ENCODE measurements around the gene TMEM255A. TPM values are rescaled to one million over a fixed set of nuclear protein-coding genes. Genes with fewer than 3 reads are reported as not detected.

TMEM255A gene
- total and polyA plus RNA-seq, 8 donors: 0.25 to 2.0 (median 0.65) TPM; not detected in 2

GRCh38 chrX:120274958-120275357 is 36.3 kb downstream of the TMEM255A start:
- no peaks in the 10 kb centered on the region for H3K9me3 ChIP-seq
- H3K27me3 ChIP-seq: peaks cover 0 to 5% (median 0%) of the 10 kb centered on the region in 3 donors
- TF ChIP-seq CTCF (IDR thresholded peaks at IDR 0.05) (no peak), POLR2A (IDR thresholded peaks at IDR 0.05) (no peak), POLR2AphosphoS5 (IDR thresholded peaks at IDR 0.05) (no peak), EP300 (IDR thresholded peaks at IDR 0.05) (no peak)
- no peak for DNase-seq
- no peaks in the 10 kb centered on the region for H3K36me3 ChIP-seq
- H3K4me1 ChIP-seq: no peaks in the 10 kb centered on the region
- no peak overlapping the region for H3K4me3 ChIP-seq
- WGBS, 5 donors: 60 to 74% (median 65%) methylated on average over 2 of the region's 2 CpGs
- no peak overlapping the region for H3K27ac ChIP-seq
- intact Hi-C loops (cut with DNase I; ENCODE audit: low total_unique reads): no loop called here

GRCh38 chrX:120274145-120274544 is 37.1 kb downstream of the TMEM255A start:
- no peaks in the 10 kb centered on the region for H3K4me1 ChIP-seq
- intact Hi-C loops (cut with DNase I; ENCODE audit: low total_unique reads): no loop called here
- no peak overlapping the region for H3K4me3 ChIP-seq
- H3K36me3 ChIP-seq: no peaks in the 10 kb centered on the region
- no peak overlapping the region for H3K27ac ChIP-seq
- 40 to 68% (median 63%) methylated on average over 2 of the region's 2 CpGs for WGBS, 5 donors
- peaks cover 0 to 5% (median 0%) of the 10 kb centered on the region in 3 donors for H3K27me3 ChIP-seq
- TF ChIP-seq POLR2A (IDR thresholded peaks at IDR 0.05): no peak
- no peak for TF ChIP-seq CTCF (IDR thresholded peaks at IDR 0.05)
- no peak for TF ChIP-seq EP300 (IDR thresholded peaks at IDR 0.05)
- no peak for TF ChIP-seq POLR2AphosphoS5 (IDR thresholded peaks at IDR 0.05)
- no peak for DNase-seq
- no peaks in the 10 kb centered on the region for H3K9me3 ChIP-seq

- no peak overlapping the region for H3K4me3 ChIP-seq
- no peaks in the 10 kb centered on the region for H3K36me3 ChIP-seq
- no peaks in the 10 kb centered on the region for H3K9me3 ChIP-seq
- no peaks in the 10 kb centered on the region for H3K4me1 ChIP-seq
- intact Hi-C loops (cut with DNase I; ENCODE audit: low total_unique reads): no loop called here
- H3K27me3 ChIP-seq: peaks cover 0 to 5% (median 0%) of the 10 kb centered on the region in 3 donors
- 54 to 72% (median 58%) methylated on average over 2 of the region's 2 CpGs for WGBS, 5 donors
- no peak overlapping the region for H3K27ac ChIP-seq
- peak in 1 of 2 donors; percentile 27 for DNase-seq
- TF ChIP-seq EP300 (IDR thresholded peaks at IDR 0.05) (no peak), POLR2A (IDR thresholded peaks at IDR 0.05) (no peak), POLR2AphosphoS5 (IDR thresholded peaks at IDR 0.05) (no peak)
Observed at GRCh38 chrX:120271218-120271617, 40.0 kb downstream of the TMEM255A start.

GRCh38 chrX:120270567-120270966 is 40.7 kb downstream of the TMEM255A start:
- no peak for DNase-seq
- TF ChIP-seq CTCF (IDR thresholded peaks at IDR 0.05): no peak
- TF ChIP-seq POLR2AphosphoS5 (IDR thresholded peaks at IDR 0.05): no peak
- no peak for TF ChIP-seq EP300 (IDR thresholded peaks at IDR 0.05)
- TF ChIP-seq POLR2A (IDR thresholded peaks at IDR 0.05): no peak
- H3K4me3 ChIP-seq: no peak overlapping the region
- intact Hi-C loops (cut with DNase I; ENCODE audit: low total_unique reads): no loop called here
- H3K4me1 ChIP-seq: no peaks in the 10 kb centered on the region
- no peaks in the 10 kb centered on the region for H3K9me3 ChIP-seq
- H3K27ac ChIP-seq: no peak overlapping the region
- H3K36me3 ChIP-seq: no peaks in the 10 kb centered on the region
- 62 to 91% (median 65%) methylated on average over 4 of the region's 4 CpGs for WGBS, 5 donors
- H3K27me3 ChIP-seq: peaks cover 0 to 5% (median 0%) of the 10 kb centered on the region in 3 donors

- H3K36me3 ChIP-seq: no peaks in the 10 kb centered on the region
- H3K27me3 ChIP-seq: peaks cover 0 to 2% (median 0%) of the 10 kb centered on the region in 3 donors
- no peaks in the 10 kb centered on the region for H3K4me1 ChIP-seq
- H3K9me3 ChIP-seq: no peaks in the 10 kb centered on the region
- TF ChIP-seq EP300 (IDR thresholded peaks at IDR 0.05): no peak
- TF ChIP-seq POLR2A (IDR thresholded peaks at IDR 0.05): no peak
- TF ChIP-seq CTCF (IDR thresholded peaks at IDR 0.05): no peak
- no peak for TF ChIP-seq POLR2AphosphoS5 (IDR thresholded peaks at IDR 0.05)
- H3K4me3 ChIP-seq: no peak overlapping the region
- 0 to 63% (median 21%) methylated on average over 1 of the region's 1 CpG for whole genome bisulfite sequencing, 5 donors
- peak in 1 of 2 donors; percentile 48 for DNase-seq
- intact Hi-C loops (cut with DNase I; ENCODE audit: low total_unique reads): no loop called here
- H3K27ac ChIP-seq: peak overlapping the region in 1 of 5 donors; percentile 20
Observed at GRCh38 chrX:120269373-120270035, 41.8 kb downstream of the TMEM255A start.
